Femur (tissue), 1 donor: ENCODE measurements around the gene CAPN8.

Experiments
- DNase-seq: peaks from one replicate; pipeline ENCODE4 v3.0.0-alpha.2; 2017

The CAPN8 gene

DNA sequence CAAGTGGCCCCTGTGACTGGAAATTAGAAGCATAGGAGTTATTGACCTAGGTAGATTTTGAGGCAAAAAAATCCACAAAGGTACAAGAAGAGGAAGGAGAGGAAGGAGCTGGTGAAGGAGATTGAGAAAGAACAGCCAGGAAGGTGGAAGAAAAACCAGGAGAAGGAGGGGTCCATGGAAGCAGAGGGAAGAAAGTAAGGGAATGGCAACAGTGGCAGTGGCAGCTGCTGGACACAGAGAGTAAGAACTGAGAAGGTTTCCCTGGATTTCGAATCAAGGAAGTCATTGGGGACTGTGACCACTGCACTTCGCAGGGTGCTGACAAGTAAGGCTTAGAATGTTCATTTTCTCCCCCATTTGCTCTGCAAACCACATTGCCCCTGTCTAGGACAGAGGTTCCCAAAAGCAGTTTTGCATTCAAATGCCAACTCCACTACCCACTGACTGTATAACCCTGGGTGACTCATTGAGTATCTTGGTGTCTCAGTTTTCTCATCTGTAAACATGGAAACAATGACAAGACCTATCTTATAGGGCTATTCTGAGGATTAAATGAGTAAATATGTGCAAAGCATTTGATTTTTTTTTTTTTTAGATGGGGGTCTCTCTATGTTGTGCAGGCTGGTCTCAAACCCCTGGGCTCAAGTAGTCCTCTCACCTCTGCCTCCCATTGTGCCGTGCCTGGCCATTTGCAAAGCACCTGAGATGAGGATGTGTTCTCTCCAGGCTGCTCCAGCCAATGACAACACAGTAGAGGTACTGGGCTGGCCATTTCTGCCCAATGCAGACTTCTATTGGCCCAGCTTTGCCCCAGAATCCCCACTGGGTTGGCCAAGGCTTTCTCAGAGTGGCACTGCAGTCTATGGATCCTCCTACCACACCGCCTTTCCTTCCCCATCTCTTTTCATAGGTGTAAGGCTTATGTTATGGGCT lies 37.5 kb upstream of the CAPN8 start:
- no peak for DNase-seq

DNA sequence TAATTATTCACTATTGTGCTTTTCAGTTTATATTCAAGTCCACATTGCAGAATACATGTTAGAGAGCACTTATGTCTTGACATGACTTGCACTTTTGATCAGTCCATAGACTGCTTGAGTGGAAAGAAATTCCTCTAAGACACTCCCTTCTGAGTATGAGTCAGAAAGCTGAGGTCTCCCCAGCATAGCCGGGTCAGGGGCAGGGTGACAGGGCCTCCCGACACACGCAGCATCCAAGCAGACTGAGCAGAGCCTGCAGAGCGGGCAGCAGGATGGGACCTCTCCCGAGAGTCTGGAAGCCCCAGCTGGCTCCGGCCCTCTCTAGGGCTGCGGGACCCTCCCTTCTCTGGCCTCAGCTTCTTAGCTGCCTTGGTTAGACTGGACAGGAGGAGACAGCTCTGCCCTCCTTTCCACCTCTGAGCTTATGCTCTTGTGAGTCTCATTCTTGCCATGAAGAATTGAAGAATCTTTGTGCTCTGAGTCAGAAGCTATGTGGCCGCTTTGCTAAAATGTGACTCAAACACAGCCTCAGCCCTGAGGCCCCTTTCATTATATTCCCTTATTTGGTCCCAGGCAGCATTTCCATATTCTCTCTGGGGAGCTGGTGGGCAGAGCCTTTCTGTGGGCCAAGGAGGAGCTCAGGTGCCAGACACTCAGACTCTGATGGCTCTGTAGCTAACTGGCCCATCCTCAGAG lies 35.6 kb upstream of the CAPN8 start:
- DNase-seq, result no peak

DNA sequence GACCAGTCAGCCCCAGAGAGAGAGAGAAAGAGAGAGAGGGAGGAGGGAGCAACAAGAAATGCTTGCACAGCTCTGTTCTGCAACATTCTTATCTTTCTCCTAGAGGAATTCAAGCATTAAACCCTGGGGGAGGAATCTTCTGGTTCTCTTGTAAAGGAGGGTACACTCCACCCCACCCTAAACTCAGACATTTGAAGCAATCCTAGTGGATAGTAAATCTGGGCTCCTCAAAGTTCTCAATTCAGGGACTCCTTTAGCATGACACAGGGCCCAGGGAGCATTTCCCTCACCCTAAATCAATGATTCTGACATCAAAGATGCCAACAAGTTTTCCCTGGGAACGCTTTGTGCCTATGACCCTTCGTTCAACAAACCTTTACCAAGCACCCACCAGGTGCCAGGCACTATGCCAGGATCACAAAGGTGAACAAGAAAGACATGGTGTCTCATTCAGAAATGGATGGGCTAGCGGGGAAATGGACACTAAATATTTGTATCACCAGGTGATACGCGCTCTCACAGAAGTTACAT lies 35.0 kb upstream of the CAPN8 start:
- DNase-seq, result no peak

DNA sequence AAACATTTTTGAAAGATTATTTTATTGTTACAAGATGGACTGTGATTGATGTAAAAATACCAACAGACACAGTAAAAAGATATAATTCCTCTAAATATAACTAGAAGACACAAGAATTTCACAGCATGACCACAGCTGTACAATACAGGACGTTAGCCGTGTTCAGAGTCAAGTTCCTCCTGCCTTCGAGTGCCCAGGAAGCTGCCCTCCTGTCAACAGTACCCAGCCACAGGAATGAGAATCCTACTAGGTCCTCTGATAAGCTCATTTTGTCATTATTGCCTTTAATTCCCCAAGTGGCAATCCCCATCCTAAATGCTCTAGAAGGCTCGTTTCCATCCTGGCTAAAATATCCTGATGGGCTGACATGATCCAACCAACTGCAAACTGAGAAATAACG lies 30.4 kb upstream of the CAPN8 start:
- no peak for DNase-seq

DNA sequence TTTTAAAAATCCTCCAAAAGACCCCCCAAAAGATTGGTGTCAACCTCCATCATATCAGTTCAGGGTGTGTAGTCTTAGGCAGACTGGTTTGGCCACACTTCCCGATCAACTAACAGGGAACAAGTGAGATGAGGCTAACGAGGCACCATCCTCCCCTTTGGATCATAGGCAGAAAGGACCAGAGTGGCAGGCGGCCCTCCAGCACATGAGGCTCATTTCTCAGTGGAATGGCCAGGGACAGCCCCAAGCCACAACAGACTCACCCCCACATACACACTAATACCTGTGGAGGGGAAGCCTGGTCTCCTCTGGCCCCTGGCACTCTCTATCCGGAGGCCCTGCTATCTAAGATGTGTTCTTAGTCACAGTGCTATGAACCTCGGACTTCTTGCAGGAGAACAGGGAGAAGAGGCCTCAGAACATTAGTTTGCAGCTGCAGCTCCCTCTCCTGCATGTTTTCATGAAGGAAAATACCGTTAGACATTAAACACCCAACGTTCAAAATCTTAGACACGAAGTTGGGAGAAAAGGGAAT lies 29.6 kb upstream of the CAPN8 start:
- DNase-seq, result no peak

DNA sequence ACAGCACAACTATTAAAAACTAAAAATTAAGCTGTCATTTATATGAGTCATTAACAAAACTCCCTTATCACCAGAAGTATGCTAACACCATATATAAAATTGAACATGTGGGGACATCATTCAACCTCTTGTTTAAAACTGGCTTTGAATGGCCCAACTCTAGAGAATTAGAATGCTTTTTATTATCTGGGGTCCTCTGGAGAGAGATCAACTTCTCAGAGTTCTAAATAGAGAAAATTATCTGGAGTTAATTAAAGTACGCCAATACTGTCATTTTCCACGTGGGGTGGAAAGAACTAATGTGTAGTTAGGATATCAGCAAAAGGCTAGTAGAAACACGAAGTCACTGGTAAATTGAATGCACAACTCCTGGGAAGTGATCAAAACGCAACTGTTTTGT lies 25.6 kb upstream of the CAPN8 start:
- DNase-seq, result no peak

DNA sequence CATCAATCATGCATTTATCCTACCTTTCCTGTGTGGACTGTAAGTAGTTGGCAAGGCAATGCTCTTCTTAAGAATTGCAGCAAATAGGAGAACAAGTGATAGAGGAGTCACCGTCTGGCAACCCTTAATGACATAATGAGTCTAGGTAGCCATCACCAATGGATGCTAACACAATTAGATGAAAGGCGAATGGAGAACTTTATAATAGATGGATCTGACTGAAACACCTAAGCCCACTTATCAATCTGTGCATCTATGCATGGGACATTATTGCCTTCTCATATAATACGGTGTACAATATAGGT lies 18.9 kb upstream of the CAPN8 start:
- no peak for DNase-seq

DNA sequence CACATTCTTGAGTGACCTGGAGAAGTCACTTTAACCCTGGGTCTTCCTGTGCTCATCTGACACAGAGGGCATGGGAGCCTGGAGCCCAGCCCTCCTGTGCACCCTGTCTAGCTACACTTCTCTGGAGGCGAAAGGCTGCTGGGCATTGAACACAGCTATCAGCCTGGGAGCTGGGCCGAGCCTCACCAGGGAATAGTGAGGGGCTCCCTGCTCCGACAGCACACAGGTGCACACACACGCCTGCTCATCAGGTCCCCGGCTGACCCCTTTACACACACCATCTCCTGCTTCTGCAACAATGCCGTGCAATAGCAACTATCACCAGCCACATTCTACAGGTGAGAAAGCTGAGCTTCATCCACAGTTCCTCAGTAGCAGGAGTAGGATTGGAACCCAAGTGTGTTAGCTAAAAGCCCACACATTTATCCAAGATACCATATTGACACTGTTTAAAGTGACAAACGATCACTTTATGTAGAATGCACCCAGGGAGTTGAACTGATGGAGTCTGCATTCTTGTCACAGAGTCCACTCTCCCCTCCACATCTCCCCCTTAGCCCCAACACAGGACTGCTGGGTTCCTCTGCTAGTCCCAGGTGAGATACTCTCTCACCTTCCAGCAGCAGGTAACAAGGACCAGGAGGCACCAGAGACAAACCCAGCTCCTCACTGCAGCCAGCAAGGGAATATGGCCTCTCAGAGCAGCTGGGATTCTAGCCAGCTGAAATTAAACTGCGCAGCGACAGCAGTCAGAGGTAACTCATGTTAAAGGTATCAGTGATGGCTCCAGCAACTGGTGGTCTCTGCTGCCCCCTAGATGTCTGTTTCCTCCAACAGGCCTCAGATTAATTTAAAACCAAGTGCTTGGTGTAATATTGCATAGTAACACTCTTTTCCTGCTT lies 18.3 kb upstream of the CAPN8 start:
- DNase-seq, result peak; percentile 77

DNA sequence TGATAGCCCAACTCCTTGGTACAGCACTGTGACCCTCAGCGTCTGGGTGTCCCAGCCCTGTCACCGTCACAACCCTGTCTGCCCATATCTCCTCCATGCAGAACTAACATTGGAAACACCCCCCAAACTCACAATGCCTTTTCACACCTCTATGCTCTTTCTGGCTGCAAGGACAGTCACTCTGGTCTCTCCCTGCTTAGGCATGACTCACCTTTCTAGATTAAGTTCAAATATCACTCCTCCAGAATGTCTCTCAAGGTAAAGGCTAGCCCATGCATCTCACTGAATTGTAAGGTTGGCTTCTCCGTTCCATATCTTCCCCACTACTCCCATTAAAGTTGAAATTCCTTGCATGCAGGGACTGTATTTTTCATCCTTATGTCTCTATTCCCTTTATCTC lies 17.0 kb upstream of the CAPN8 start:
- no peak for DNase-seq

DNA sequence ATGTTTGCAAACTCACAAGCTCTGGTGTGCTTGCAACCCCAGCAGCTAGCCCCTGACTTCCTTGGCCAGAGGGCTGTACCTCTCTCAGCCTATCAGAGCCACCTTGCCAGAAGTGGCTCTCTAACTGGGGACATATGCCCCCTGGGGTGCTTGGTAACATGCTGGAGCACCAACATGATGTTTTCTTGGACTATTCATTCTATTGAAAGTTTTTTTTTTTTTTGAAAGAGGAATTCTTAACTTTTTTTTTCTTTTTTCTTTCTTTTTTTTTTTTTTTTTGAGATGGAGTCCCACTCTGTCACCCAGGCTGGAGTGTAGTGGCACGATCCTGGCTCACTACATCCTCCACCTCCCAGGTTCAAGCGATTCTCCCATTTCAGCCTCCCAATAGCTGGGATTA lies 14.7 kb upstream of the CAPN8 start:
- no peak for DNase-seq

DNA sequence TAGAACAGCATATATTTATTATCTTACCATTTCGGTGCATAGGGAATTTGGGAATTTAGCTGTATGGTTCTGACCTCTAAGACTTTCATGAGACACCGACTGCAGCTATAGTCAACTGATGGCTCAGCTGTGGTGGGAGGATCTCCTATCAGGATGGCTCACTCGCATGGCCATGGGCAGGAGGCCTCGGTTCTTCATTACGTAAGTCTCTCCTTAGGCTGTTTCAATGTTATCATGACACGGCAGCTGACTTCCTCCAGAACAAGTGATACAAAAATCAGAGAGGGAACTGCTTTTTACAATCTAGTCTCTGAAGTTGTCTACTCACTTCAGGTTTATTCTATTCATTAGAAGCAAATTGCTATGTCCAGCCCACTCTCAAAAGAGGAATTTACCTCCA lies 13.3 kb upstream of the CAPN8 start:
- DNase-seq, result no peak

DNA sequence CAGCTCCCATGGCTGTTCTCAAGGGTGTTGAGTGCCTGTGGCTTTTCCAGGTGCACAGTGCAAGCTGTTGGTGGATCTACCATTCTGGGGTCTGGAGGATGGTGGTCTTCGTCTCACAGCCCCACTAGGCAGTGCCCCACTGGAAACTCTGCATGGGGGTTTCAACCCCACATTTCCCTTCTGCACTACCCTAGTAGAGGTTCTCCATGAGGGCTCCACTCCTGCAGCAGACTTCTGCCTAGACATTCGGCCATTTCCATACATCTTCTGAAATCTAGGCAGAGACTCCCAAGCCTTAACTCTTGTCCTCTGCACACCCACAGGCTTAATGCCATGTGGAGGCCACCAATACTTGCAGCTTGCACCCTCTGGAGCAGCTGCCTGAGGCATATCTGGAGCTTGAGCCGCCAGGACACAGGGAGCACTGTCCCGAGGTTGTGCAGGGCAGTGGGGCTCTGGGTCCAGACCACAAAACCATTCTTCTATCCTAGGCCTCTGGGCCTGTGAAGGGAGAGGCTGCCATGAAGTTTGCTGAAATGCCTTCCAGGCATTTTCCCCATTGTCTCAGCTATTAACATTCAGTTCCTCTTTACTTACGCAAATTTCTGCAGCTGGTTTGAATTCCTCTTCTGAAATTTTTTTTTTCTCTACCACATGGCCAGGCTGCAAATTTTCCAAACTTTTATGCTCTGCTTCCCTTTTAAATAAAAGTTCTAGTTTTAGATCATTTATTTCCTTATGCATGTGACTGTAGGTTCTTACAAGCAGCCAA lies 8.8 kb upstream of the CAPN8 start:
- no peak for DNase-seq

DNA sequence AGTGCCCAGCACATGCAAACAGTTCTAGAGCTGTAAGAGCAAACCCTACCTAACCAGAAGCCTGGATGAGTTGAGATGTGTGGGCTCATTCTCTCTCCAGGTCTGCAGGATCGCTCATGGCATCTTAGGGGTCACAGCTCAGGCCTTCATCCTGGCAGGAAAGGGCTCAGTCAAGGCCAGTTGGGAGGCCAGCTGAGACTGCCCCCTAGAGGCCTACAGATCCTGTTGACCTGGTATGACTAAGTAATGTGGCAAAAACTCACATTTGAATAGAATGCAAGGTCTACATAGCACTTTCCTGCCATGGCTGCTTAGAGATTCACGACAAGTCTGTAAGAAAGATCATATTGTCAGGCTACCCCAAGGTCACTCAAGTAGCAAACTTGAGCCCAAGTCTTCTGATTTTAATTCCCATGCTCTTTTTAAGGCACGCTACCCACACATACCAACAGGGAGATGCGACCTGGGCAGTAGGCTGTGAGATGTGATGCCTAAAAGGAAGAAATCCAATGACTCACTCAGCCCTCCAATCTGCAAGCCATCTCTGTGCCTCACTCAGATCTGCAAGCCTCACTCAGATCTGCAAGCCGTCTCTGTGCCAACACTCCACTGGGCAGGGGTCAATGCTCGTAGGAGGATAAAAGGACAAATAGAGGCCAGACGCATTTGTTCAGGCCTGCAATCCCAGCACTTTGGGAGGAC lies 5.1 kb upstream of the CAPN8 start:
- DNase-seq, result no peak

DNA sequence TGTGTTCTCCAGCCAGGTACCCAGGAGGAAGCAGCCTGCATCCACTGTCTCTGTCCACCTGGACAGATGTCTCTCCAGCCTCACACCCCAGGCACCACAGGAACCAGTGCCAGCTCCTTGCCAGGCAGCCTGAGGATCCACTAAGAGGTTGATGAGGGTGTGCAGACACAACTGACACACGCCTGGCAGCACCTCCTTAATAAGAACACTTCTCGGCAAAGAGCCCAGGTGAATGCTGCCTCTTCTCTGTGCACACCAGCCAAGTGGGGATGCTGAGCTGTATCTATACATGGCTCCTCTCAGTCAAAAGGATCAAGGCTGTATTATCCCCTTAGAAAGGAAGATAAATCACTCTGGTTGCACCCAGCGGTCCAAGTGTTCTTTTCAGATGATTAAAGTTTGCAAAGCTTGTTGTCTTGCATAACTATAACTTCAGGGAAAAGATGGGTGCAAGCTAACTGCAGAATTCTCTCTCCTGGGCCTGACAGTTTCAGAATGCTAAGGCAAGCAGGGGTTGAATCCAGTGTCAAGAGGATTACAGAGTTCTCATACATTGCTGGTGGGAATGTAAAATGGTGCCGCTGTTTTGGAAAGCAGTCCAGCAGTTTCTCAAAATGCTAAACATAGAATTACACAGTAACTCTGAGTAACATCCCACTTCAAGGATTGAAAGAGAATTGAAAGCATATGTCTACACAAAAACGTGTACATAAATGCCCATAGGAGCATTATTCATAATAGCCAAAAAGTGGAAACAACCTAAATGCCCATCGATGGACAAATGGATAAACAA lies 3.7 kb upstream of the CAPN8 start:
- no peak for DNase-seq

DNA sequence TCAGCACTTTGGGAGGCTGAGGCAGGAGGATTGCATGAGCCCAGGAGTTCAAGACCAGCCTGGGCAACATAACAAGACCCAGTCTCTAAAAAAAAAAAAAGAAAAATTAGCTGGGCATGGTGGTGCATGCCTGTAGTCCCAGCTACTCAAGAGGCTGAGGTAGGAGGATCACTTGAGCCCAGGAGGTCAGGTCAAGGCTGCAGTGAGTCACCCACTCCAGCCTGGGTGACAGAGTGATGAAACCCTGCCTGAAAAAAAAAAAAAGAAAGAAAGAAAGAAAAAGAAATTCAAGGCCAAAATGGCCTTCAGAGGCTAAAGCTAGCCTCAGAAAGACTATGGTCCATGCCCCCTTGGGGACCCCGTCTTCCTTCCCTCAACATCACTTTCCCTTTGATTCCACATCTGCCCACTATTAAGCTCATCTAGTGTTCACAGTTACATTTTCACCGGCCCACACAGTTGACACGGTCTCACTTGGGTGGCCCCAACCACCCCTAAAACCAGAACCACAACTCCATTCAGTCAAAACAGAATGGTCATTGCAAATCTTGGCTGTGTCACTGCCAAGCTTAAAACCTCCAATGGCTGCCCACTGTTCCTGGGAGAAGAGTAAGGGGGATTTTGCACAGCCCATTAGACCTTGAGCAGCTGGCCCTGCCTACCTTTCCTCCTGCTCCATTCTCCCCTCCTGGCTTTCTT lies 2.1 kb upstream of the CAPN8 start:
- DNase-seq, result no peak

DNA sequence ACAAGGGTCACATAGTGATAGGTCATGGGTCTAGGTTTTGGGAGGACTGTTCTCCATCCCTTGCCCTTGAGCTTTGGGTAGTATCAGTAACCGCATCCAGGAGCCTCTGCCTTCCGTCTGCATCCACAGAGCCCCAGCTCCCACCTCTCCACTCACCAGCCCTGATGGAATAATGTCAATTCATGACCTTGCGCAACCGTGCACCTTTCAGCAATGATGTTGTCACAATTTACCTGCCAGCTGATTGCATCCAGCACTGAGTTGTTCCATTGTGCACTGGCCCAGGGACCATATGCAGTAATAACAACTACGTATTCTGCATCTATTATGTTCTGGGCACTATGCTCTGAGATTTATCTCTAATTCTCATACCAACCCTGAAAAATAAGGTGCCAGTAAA lies 1.4 kb downstream of the CAPN8 start:
- no peak for DNase-seq

DNA sequence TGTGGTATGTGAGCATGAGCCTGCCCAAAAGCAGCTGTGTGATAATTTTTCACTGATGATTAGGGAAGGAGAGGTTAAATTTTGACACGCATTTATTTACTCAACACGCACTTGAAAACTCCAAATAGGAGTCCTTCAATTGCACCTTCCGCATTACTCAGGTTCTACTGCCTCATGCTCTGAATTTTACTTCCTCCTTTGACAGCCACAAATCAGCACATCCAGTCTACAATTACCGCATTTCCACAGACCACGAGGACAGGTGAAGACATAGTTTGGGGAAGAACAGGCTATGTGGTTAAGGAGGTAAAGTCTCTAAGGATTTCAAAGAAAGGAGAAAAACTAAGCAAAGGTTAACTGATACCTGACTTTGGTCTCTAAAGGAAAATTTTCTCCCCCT lies 2.6 kb downstream of the CAPN8 start:
- DNase-seq, result no peak

DNA sequence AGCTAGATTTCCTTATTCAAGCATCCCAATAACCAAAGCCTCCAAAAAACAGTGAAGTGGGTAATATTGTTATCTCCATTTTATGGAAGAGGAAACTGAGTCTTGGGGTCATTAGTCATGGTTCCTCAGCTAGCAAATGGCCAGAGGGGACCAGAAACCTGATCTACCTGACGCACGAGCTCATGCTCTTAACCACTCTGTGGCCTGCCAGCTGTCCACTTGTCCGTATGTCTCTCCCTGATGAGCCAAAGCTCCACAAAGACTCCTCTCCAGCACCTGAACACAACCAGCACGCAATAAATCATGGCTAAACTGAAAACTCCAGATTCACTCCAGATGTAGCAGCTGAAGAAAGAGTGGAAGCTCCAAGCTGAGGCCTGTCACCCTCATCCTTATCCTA lies 5.8 kb downstream of the CAPN8 start:
- no peak for DNase-seq

DNA sequence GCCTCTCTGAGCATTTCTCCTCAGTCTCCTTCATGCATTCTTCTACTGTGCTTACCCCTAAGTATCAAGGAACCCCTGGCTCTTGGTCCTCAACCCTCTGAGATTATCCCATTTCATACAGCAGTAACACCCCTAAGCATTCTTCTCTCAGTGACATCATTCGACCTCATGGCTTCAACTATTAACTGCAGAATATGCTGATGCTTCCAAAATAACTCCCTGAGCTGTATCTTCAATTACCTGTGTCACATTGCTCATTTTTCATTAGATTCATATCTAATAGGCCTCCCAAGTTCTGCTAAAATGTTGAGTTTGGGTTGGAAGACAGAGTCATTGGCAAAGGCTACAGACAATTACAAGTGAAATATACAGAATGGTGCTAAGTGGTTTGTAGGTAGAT lies 7.5 kb downstream of the CAPN8 start:
- DNase-seq, result no peak

DNA sequence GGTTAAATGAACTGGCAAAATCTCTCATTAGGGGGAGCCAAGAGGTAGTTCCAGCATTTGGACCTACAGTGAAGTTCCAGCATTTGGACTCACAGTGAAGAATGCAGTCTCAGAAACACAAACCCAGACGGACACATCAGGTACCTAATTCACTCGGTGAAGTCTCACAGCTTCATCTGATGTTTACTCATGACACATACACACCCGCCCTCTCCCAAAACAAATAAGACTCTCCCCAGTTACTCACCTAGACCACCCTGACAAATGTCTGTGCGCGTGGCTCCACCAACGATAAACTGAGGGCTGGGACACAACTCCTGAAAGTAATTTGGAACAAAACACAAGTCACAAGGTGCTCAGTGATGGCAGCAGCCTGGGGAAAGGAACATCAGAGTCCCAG lies 11.4 kb downstream of the CAPN8 start:
- DNase-seq, result no peak
